Esophagus muscularis mucosa (tissue), 4 donors: ENCODE measurements around the gene BCAR1. TPM values are rescaled to one million over a fixed set of nuclear protein-coding genes. Genes with fewer than 3 reads are reported as not detected.

Source experiments
- DNase-seq: peaks from one replicate; pipeline ENCODE4 v3.0.0-alpha.2; 2017; ENCODE audit errors: extremely low spot score
- H3K27ac ChIP-seq, 4 donors: fragments of 200-600 bp; sonication (generic); replicated peaks in 1 of 4; 1 replicate in 3 of 4; 2 replicates in 1 of 4; pipeline ENCODE4 v1.5.1; 2016 to 2019; ENCODE audit warnings: mild to moderate bottlenecking in 1 of 4
- H3K27me3 ChIP-seq, 4 donors: fragments of 200-600 bp; sonication (generic); one replicate each; pipeline versions ENCODE4 v1.5.1 to v1.6.0; 2016 to 2019
- H3K36me3 ChIP-seq, 4 donors: fragments of 200-600 bp; sonication (generic); one replicate each; pipeline ENCODE4 v1.5.1; 2016 to 2019
- H3K4me1 ChIP-seq, 4 donors: fragments of 200-600 bp; sonication (generic); one replicate each; pipeline ENCODE4 v1.5.1; 2016 to 2019
- H3K4me3 ChIP-seq, 4 donors: fragments of 200-600 bp; sonication (generic); 1 replicate in 2 of 4; 2 replicates in 2 of 4; pipeline ENCODE4 v1.5.1; 2016 to 2019; ENCODE audit warnings: mild to moderate bottlenecking in 4 of 4, moderate library complexity in 1 of 4
- H3K9me3 ChIP-seq, 4 donors: fragments of 200-600 bp; sonication (generic); 1 replicate in 3 of 4; 2 replicates in 1 of 4; pipeline ENCODE4 v1.5.1; 2016 to 2019
- CTCF ChIP-seq, 3 experiments: fragments of 200-600 bp in 2 of 3; fragments of 450-650 bp in 1 of 3; sonication (generic) in 2 of 3; IDR thresholded peaks; one replicate each; pipeline ENCODE4 v1.5.1; 2017 to 2019; ENCODE audit warnings: antibody characterized with exemption in 3 of 3, mild to moderate bottlenecking in 2 of 3, moderate library complexity in 1 of 3
- EP300 ChIP-seq: sonication (generic); formaldehyde crosslinking; IDR thresholded peaks from one replicate; pipeline ENCODE4 v1.6.1; 2017; ENCODE audit warnings: antibody characterized with exemption
- POLR2A ChIP-seq: fragments of 450-650 bp; IDR thresholded peaks from one replicate; pipeline ENCODE4 v1.6.1; 2017; ENCODE audit warnings: antibody characterized with exemption, moderate library complexity, mild to moderate bottlenecking, low read depth
- POLR2AphosphoS5 ChIP-seq, 2 donors: sonication (generic); formaldehyde crosslinking; IDR thresholded peaks; one replicate each; pipeline ENCODE4 v1.6.1; 2017; ENCODE audit warnings: antibody characterized with exemption in 2 of 2
- WGBS: methylation state at CpG from one replicate; pipeline ENCODE4 v1.1.5; 2018; 5-methylcytosine and 5-hydroxymethylcytosine counted together
- intact Hi-C: fragments of 100-400 bp; cut with DNase I; formaldehyde crosslinking; loops from one replicate; pipeline ENCODE4 v1.15.1; 2023
- total RNA-seq, 4 donors: library from RNA; depleted of rRNA; stranded (reverse); fragments of >200 nt; gene quantifications; one replicate each; pipeline versions ENCODE4 v1.1.0 to v1.2.1, GENCODE V29; 2016

Gene BCAR1
- total RNA-seq, 4 donors from 2014 or later = 31.6 to 67.1 (median 54.8) TPM

DNA sequence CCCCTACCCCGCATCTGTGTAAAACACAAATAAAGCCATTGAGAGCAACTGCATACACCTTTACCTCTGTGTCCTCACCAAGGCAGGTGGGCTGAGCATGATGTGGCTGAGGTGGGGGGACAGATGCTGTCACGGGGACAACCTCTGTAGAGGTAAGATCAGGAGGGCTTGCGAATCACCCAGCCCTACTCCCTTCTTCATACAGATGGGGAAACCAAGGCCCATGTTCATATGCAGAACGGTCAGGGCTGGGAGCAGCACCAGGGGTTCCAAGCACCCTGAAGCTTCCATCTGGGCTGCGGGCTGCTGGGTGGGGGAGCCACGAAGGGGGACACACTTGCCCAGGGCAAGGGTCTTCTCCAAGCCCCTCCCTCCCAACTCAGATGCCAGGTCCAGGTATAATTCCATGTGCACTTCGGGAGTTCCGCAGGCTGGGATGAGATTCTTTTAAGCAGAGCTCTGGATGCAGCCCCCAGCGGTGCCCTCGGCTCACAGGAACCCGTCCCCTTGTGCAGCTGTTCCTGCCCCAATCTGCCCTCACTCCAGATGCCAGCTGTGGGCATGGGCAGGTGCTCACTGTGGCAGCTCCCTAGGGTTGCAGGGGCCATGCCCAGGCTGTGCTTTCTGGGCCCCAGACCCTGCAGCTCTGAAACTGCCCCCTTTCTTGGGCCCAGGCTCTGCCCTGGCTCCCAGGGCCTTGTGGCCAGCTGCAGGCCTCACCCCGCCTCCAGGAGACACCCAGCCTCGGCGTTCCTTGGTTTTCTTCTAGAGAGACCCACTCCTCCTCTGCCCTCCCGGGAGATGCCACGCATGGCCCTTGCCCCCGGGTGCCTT is 23.1 kb downstream of the BCAR1 start:
- Histone ChIP-seq H3K27me3 (peaks cover 0 to 24% (median 0%) of the 10 kb centered on the region in 4 donors), H3K36me3 (peaks cover 13 to 58% (median 44%) of the 10 kb centered on the region in 4 donors), H3K4me1 (peaks cover 2 to 16% (median 4%) of the 10 kb centered on the region in 4 donors), H3K4me3 (no peak overlapping the region), H3K9me3 (no peaks in the 10 kb centered on the region), H3K27ac (no peak overlapping the region)
- no peak for TF ChIP-seq CTCF (IDR thresholded peaks at IDR 0.05)
- no peak for TF ChIP-seq EP300
- TF ChIP-seq POLR2AphosphoS5 (IDR thresholded peaks at IDR 0.05) = no peak
- TF ChIP-seq POLR2A = no peak
- no peak for DNase-seq
- intact Hi-C loops = no loop called here
- WGBS = 80% methylated on average over 8 of the region's 17 CpGs

GRCh38 chr16:75227361-75228142 is 23.9 kb downstream of the BCAR1 start:
- intact Hi-C loops = no loop called here
- no peaks in the 10 kb centered on the region for H3K9me3 ChIP-seq
- 84% methylated on average over 18 of the region's 18 CpGs for WGBS
- no peak for DNase-seq
- H3K27ac ChIP-seq = no peak overlapping the region
- peaks cover 0 to 24% (median 0%) of the 10 kb centered on the region in 4 donors for H3K27me3 ChIP-seq
- peaks cover 0 to 15% (median 2%) of the 10 kb centered on the region in 4 donors for H3K4me1 ChIP-seq
- peaks cover 13 to 50% (median 39%) of the 10 kb centered on the region in 4 donors for H3K36me3 ChIP-seq
- H3K4me3 ChIP-seq = no peak overlapping the region
- TF ChIP-seq EP300 = no peak

GRCh38 chr16:75226550-75227360 is 24.7 kb downstream of the BCAR1 start:
- peaks cover 0 to 15% (median 2%) of the 10 kb centered on the region in 4 donors for H3K4me1 ChIP-seq
- TF ChIP-seq POLR2A (no peak), CTCF (IDR thresholded peaks at IDR 0.05) (no peak), EP300 (no peak), POLR2AphosphoS5 (IDR thresholded peaks at IDR 0.05) (peak in 1 of 2 donors; percentile 16)
- 71% methylated on average over 16 of the region's 22 CpGs for WGBS
- peaks cover 0 to 24% (median 0%) of the 10 kb centered on the region in 4 donors for H3K27me3 ChIP-seq
- H3K4me3 ChIP-seq = no peak overlapping the region
- DNase-seq = no peak
- intact Hi-C loops = no loop called here
- H3K36me3 ChIP-seq = peaks cover 13 to 42% (median 31%) of the 10 kb centered on the region in 4 donors
- H3K9me3 ChIP-seq = no peaks in the 10 kb centered on the region
- no peak overlapping the region for H3K27ac ChIP-seq

GRCh38 chr16:75225678-75226515 is 25.5 kb downstream of the BCAR1 start:
- TF ChIP-seq POLR2AphosphoS5 (IDR thresholded peaks at IDR 0.05) (no peak), POLR2A (no peak)
- peaks cover 0 to 14% (median 2%) of the 10 kb centered on the region in 4 donors for H3K4me1 ChIP-seq
- peaks cover 13 to 34% (median 27%) of the 10 kb centered on the region in 4 donors for H3K36me3 ChIP-seq
- intact Hi-C loops = loop anchor here (2.0 kb wide), 1 partner anchor 17 kb away; no protein-coding TSS in a partner anchor
- peaks cover 0 to 24% (median 0%) of the 10 kb centered on the region in 4 donors for H3K27me3 ChIP-seq
- H3K27ac ChIP-seq = no peak overlapping the region
- no peak for DNase-seq
- no peak overlapping the region for H3K4me3 ChIP-seq
- 76% methylated on average over 24 of the region's 26 CpGs for WGBS
- no peaks in the 10 kb centered on the region for H3K9me3 ChIP-seq

- Histone ChIP-seq H3K4me3 (no peak overlapping the region), H3K27me3 (peaks cover 0 to 24% (median 0%) of the 10 kb centered on the region in 4 donors), H3K9me3 (no peaks in the 10 kb centered on the region), H3K27ac (no peak overlapping the region), H3K36me3 (peaks cover 13 to 27% (median 26%) of the 10 kb centered on the region in 4 donors), H3K4me1 (peaks cover 0 to 8% (median 0%) of the 10 kb centered on the region in 4 donors)
- TF ChIP-seq POLR2AphosphoS5 (IDR thresholded peaks at IDR 0.05) = no peak
- TF ChIP-seq EP300 = no peak
- TF ChIP-seq CTCF (IDR thresholded peaks at IDR 0.05) = no peak
- DNase-seq = no peak
- 63% methylated on average over 5 of the region's 12 CpGs for WGBS
- intact Hi-C loops = loop anchor here (2.0 kb wide), 1 partner anchor 16 kb away; no protein-coding TSS in a partner anchor
These were observed 26.3 kb downstream of the BCAR1 start for GRCh38 chr16:75225092-75225491.
